Ovary (tissue), 3 donors: ENCODE results near the gene MAP7.

Experiments used
- CTCF ChIP-seq, 3 donors: fragments of 450-650 bp in 2 of 3; fragments of 200-600 bp in 1 of 3; IDR thresholded peaks; one replicate each; pipeline versions ENCODE4 v1.5.1 to v1.8.0; 2016 to 2022; ENCODE audit warnings: antibody characterized with exemption in 3 of 3, mild to moderate bottlenecking in 1 of 3
- EP300 ChIP-seq: sonication (generic); formaldehyde crosslinking; IDR thresholded peaks from one replicate; pipeline ENCODE4 v1.6.1; 2017; ENCODE audit warnings: antibody characterized with exemption
- donor health status: DM: no; HTN: no; CAD: no.

GRCh38 chr6:136563386-136564152 lies 13.3 kb upstream of the MAP7 start:
- TF ChIP-seq EP300 (no peak), CTCF (IDR thresholded peaks at IDR 0.05) (no peak)
